Osteocyte (in vitro differentiated cells): ENCODE results near the gene NOSTRIN. TPM values are rescaled to one million over a fixed set of nuclear protein-coding genes. Genes with fewer than 3 reads are reported as not detected.

Experiments
- DNase-seq: peaks from one replicate; pipeline ENCODE4 v3.0.0; 2021; ENCODE audit warnings: mixed read lengths; ENCODE audit not compliant: unreplicated experiment; ENCODE audit errors: extremely low spot score
- H3K27ac Mint-ChIP-seq: one replicate; pipeline ENCODE4 v1.8.0; 2021; ENCODE audit warnings: mild to moderate bottlenecking, mixed read lengths; ENCODE audit not compliant: unreplicated experiment
- H3K27me3 Mint-ChIP-seq: one replicate; pipeline ENCODE4 v1.8.0; 2021; ENCODE audit warnings: mixed read lengths; ENCODE audit not compliant: unreplicated experiment
- H3K36me3 Mint-ChIP-seq: one replicate; pipeline ENCODE4 v1.8.0; 2021; ENCODE audit warnings: mixed read lengths; ENCODE audit not compliant: unreplicated experiment
- H3K4me1 Mint-ChIP-seq: one replicate; pipeline ENCODE4 v1.8.0; 2021; ENCODE audit warnings: mixed read lengths; ENCODE audit not compliant: unreplicated experiment
- H3K4me3 Mint-ChIP-seq: one replicate; pipeline ENCODE4 v1.8.0; 2021; ENCODE audit warnings: mild to moderate bottlenecking, moderate library complexity, mixed read lengths; ENCODE audit not compliant: unreplicated experiment
- H3K9me3 Mint-ChIP-seq: one replicate; pipeline ENCODE4 v1.8.0; 2021; ENCODE audit warnings: mixed read lengths; ENCODE audit not compliant: unreplicated experiment
- CTCF ChIP-seq: fragments of 200-600 bp; sonication (generic); IDR thresholded peaks from 2 replicates; pipeline ENCODE4 v1.5.0; 2021; ENCODE audit warnings: antibody characterized with exemption, mild to moderate bottlenecking, moderate library complexity
- total RNA-seq: library from RNA; stranded (reverse); gene quantifications from 2 replicates; pipeline ENCODE4 v1.2.1, GENCODE V29; 2021

Gene NOSTRIN
- total RNA-seq, 1 donor from 2014 or later = not detected

DNA sequence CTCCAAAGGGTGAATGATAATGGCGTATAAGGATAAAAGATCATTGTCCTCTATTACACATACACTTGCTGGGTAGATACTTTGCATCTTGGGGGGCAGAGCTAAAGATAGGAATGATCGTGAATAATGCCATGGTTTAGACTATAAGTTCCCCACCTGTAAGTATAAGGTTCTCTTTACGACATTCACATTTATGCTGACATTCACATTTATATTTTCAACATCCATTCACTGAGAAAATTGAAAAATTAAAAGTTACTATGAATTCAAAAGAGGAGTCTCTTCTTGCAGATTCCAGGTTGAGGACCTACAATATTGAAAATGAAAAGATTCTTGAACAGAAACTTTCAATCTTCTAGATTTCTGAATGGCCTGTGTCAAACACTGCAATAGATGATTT is 89.9 kb downstream of the NOSTRIN start:
- Mint-ChIP-seq H3K27me3 (peaks cover 29% of the 10 kb centered on the region), H3K4me1 (peaks cover 17% of the 10 kb centered on the region), H3K4me3 (no peak overlapping the region), H3K36me3 (no peaks in the 10 kb centered on the region), H3K27ac (no peak overlapping the region), H3K9me3 (no peaks in the 10 kb centered on the region)
- no peak for DNase-seq
- TF ChIP-seq CTCF = no peak

DNA sequence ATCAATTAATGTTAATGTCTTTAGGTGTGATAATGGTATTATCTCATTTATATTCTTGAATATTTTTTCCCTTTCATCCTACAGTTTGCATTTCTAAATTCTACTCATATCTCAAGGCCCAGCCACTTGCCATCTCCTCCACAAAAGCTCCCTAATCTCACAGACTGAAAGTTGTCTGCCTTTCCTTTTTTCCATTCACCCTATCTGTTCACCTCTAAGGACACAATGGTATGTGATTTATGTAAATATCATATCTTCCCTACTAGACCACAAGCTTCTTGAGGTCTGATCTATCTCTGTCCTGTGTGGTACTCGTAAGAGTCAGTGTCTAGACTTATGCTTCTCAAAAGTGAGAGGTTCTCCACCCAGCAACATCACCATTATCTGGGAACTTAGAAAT is 91.7 kb downstream of the NOSTRIN start:
- H3K27me3 Mint-ChIP-seq = peaks cover 31% of the 10 kb centered on the region
- H3K9me3 Mint-ChIP-seq = no peaks in the 10 kb centered on the region
- no peak overlapping the region for H3K4me3 Mint-ChIP-seq
- no peaks in the 10 kb centered on the region for H3K36me3 Mint-ChIP-seq
- peaks cover 16% of the 10 kb centered on the region for H3K4me1 Mint-ChIP-seq
- no peak for DNase-seq
- no peak for TF ChIP-seq CTCF
- H3K27ac Mint-ChIP-seq = no peak overlapping the region

- Mint-ChIP-seq H3K36me3 (no peaks in the 10 kb centered on the region), H3K4me3 (no peak overlapping the region), H3K27ac (no peak overlapping the region), H3K4me1 (peaks cover 9% of the 10 kb centered on the region), H3K27me3 (peaks cover 36% of the 10 kb centered on the region), H3K9me3 (no peaks in the 10 kb centered on the region)
- TF ChIP-seq CTCF = no peak
- no peak for DNase-seq
Measured at GRCh38 chr2:168894720-168895119, 92.3 kb downstream of the NOSTRIN start.

- H3K27me3 Mint-ChIP-seq = peaks cover 44% of the 10 kb centered on the region
- no peak for TF ChIP-seq CTCF
- no peaks in the 10 kb centered on the region for H3K4me1 Mint-ChIP-seq
- H3K36me3 Mint-ChIP-seq = no peaks in the 10 kb centered on the region
- DNase-seq = no peak
- no peaks in the 10 kb centered on the region for H3K9me3 Mint-ChIP-seq
- H3K4me3 Mint-ChIP-seq = no peak overlapping the region
- H3K27ac Mint-ChIP-seq = no peak overlapping the region
Measured at GRCh38 chr2:168895771-168896170, 93.3 kb downstream of the NOSTRIN start.

DNA sequence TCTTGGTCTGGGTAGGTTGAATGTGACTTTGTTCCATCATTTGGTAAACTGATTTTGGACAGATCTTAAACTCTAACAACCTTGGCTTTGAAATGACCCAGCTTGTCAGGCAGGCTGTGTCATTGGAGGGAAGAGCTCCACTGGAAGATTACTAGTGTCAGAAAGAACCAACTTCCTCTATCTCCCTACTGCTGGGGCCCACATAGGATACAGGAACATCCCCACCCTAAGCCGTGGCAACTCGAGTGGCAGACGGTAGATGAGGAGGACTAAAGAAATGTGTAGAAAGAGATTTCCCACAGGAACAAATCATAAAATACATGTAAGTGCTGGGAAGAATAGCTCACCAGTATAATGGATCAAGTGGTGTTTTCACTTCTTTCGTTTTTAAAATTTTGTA is 94.3 kb downstream of the NOSTRIN start:
- DNase-seq = no peak
- H3K9me3 Mint-ChIP-seq = no peaks in the 10 kb centered on the region
- H3K27me3 Mint-ChIP-seq = peaks cover 49% of the 10 kb centered on the region
- no peak overlapping the region for H3K4me3 Mint-ChIP-seq
- no peak for TF ChIP-seq CTCF
- no peaks in the 10 kb centered on the region for H3K36me3 Mint-ChIP-seq
- no peak overlapping the region for H3K27ac Mint-ChIP-seq
- no peaks in the 10 kb centered on the region for H3K4me1 Mint-ChIP-seq
